Liver (tissue), 9 donors: ENCODE measurements around the gene SPON2. TPM values are rescaled to one million over a fixed set of nuclear protein-coding genes. Genes with fewer than 3 reads are reported as not detected.
A peak's percentile ranks its signal among the peaks of the same experiment; 100 is the strongest.

Experiments used
- DNase-seq: peaks from one replicate; pipeline ENCODE4 v3.0.0-alpha.2; 2017; ENCODE audit warnings: low spot score
- H3K27ac ChIP-seq, 2 donors: one replicate each; pipeline ENCODE4 v1.7.0; 2013; ENCODE audit warnings: inconsistent platforms in 2 of 2, low read length in 2 of 2, control low read depth in 1 of 2, low read depth in 1 of 2, mild to moderate bottlenecking in 1 of 2
- H3K27me3 ChIP-seq, 4 donors: one replicate each; pipeline versions ENCODE4 v1.6.1 to v1.7.0; 2013; ENCODE audit warnings: low read length in 3 of 4, inconsistent platforms in 1 of 4, mild to moderate bottlenecking in 1 of 4, moderate library complexity in 1 of 4; ENCODE audit not compliant: control insufficient read depth in 4 of 4, insufficient read depth in 4 of 4
- H3K36me3 ChIP-seq, 4 donors: one replicate each; pipeline versions ENCODE4 v1.6.1 to v1.7.0; 2013; ENCODE audit warnings: low read length in 3 of 4, mild to moderate bottlenecking in 3 of 4, low read depth in 1 of 4, moderate library complexity in 1 of 4; ENCODE audit not compliant: control insufficient read depth in 4 of 4, insufficient read depth in 3 of 4
- H3K4me1 ChIP-seq, 4 donors: one replicate each; pipeline versions ENCODE4 v1.6.1 to v1.7.0; 2013; ENCODE audit warnings: low read length in 3 of 4, mild to moderate bottlenecking in 3 of 4, moderate library complexity in 1 of 4; ENCODE audit not compliant: control insufficient read depth in 4 of 4, insufficient read depth in 4 of 4
- H3K4me3 ChIP-seq, 3 donors: one replicate each; pipeline versions ENCODE4 v1.6.1 to v1.7.0; 2013; ENCODE audit warnings: low read length in 3 of 3, control low read depth in 1 of 3, low read depth in 1 of 3, mild to moderate bottlenecking in 1 of 3
- H3K9ac ChIP-seq, 2 donors: one replicate each; pipeline ENCODE4 v1.7.0; 2013; ENCODE audit warnings: low read length in 2 of 2, mild to moderate bottlenecking in 2 of 2, moderate library complexity in 2 of 2, control low read depth in 1 of 2, low read depth in 1 of 2
- H3K9me3 ChIP-seq, 4 donors: one replicate each; pipeline versions ENCODE4 v1.6.1 to v1.7.0; 2013; ENCODE audit warnings: low read length in 3 of 4; ENCODE audit not compliant: control insufficient read depth in 4 of 4
- CTCF ChIP-seq: fragments of 150-350 bp; IDR thresholded peaks from 2 replicates; pipeline ENCODE4 v1.5.1; 2017; ENCODE audit warnings: improper control_type of control experiment, low read depth, low read length; ENCODE audit not compliant: missing input control
- EGR1 ChIP-seq, 2 donors: IDR thresholded peaks; 2 replicates each; pipeline ENCODE4 v1.6.1; 2016 to 2018; ENCODE audit warnings: antibody characterized with exemption in 2 of 2, low read depth in 2 of 2
- FOXA1 ChIP-seq: IDR thresholded peaks from 2 replicates; pipeline ENCODE4 v1.6.1; 2016; ENCODE audit warnings: antibody characterized with exemption
- FOXA2 ChIP-seq: IDR thresholded peaks from 2 replicates; pipeline ENCODE4 v1.6.1; 2016; ENCODE audit warnings: antibody characterized with exemption
- GABPA ChIP-seq, 2 donors: IDR thresholded peaks in 1 of 2; conservative IDR thresholded peaks in 1 of 2; 2 replicates each; pipeline ENCODE4 v1.6.1; 2016; ENCODE audit warnings: antibody characterized with exemption in 2 of 2, mild to moderate bottlenecking in 1 of 2, moderate library complexity in 1 of 2
- HNF4A ChIP-seq, 2 donors: conservative IDR thresholded peaks; 2 replicates each; pipeline ENCODE4 v1.6.1; 2016; ENCODE audit warnings: antibody characterized with exemption in 2 of 2, mild to moderate bottlenecking in 2 of 2
- HNF4G ChIP-seq: IDR thresholded peaks from 2 replicates; pipeline ENCODE4 v1.6.1; 2016; ENCODE audit warnings: antibody characterized with exemption
- JUND ChIP-seq, 2 donors: IDR thresholded peaks; 2 replicates each; pipeline ENCODE4 v1.6.1; 2016; ENCODE audit warnings: antibody characterized with exemption in 2 of 2
- RAD21 ChIP-seq, 2 donors: IDR thresholded peaks; 2 replicates each; pipeline ENCODE4 v1.6.1; 2016; ENCODE audit warnings: antibody characterized with exemption in 2 of 2, mild to moderate bottlenecking in 2 of 2
- REST ChIP-seq: IDR thresholded peaks from 2 replicates; pipeline ENCODE4 v1.6.1; 2016; ENCODE audit warnings: antibody characterized with exemption, mild to moderate bottlenecking
- TAF1 ChIP-seq: conservative IDR thresholded peaks from 2 replicates; pipeline ENCODE4 v1.6.1; 2016; ENCODE audit warnings: antibody characterized with exemption, mild to moderate bottlenecking
- YY1 ChIP-seq: IDR thresholded peaks from 2 replicates; pipeline ENCODE4 v1.6.1; 2016; ENCODE audit warnings: antibody characterized with exemption, mild to moderate bottlenecking
- ZBTB33 ChIP-seq: IDR thresholded peaks from 2 replicates; pipeline ENCODE4 v1.6.1; 2016; ENCODE audit warnings: antibody characterized with exemption
- WGBS: extraction: QIAGEN DNeasy Blood & Tissue Kit; methylation state at CpG from one replicate; pipeline ENCODE4 v1.1.7; 2013; 5-methylcytosine and 5-hydroxymethylcytosine counted together
- polyA plus RNA-seq, 2 donors: library from polyadenylated mRNA; stranded (reverse) in 1 of 2; unstranded in 1 of 2; fragments of 200-250 nt in 1 of 2; fragments of >200 nt in 1 of 2; fragmentation: Nextera tagmentation in 1 of 2; extraction: Ambion mirVana in 1 of 2; gene quantifications; one replicate each; pipeline versions ENCODE4 v1.2.1 to v1.2.3, GENCODE V29; 2013 to 2015
- total RNA-seq, 2 donors: library from RNA; depleted of rRNA; stranded (reverse); fragments of >200 nt; gene quantifications; one replicate each; pipeline ENCODE4 v1.2.3, GENCODE V29; 2014
- donor health status: healthy.
- donor health status: healthy.
- donor health status: healthy.
- donor health status: healthy.
- donor health status: healthy.

SPON2 gene
- total and polyA plus RNA-seq, 4 donors = 35.7 to 80.3 (median 72.3) TPM

- 83% methylated on average over 21 of the region's 21 CpGs for WGBS
- Histone ChIP-seq H3K4me1 (peaks cover 0 to 3% (median 0%) of the 10 kb centered on the region in 4 donors), H3K4me3 (no peak overlapping the region), H3K9ac (peak overlapping the region in 1 of 2 donors; percentile 23), H3K27ac (no peak overlapping the region), H3K27me3 (no peaks in the 10 kb centered on the region), H3K36me3 (peaks cover 13 to 56% (median 14%) of the 10 kb centered on the region in 4 donors), H3K9me3 (no peaks in the 10 kb centered on the region)
- no peak for TF ChIP-seq HNF4G
- no peak for TF ChIP-seq RAD21 (IDR thresholded peaks at IDR 0.05)
- no peak for TF ChIP-seq REST
- no peak for TF ChIP-seq YY1
- TF ChIP-seq TAF1 = no peak
- no peak for TF ChIP-seq CTCF
- no peak for TF ChIP-seq EGR1 (IDR thresholded peaks at IDR 0.05; ENCODE audit: low read depth in 2 of 2)
- no peak for TF ChIP-seq ZBTB33
- no peak for TF ChIP-seq FOXA1
- TF ChIP-seq HNF4A (conservative IDR thresholded peaks at IDR 0.05) = no peak
- TF ChIP-seq JUND (IDR thresholded peaks at IDR 0.05) = no peak
- no peak for TF ChIP-seq FOXA2
- no peak for DNase-seq
Measured at GRCh38 chr4:1218634-1219565, 46.5 kb upstream of the SPON2 start.

GRCh38 chr4:1217366-1217765, 45.0 kb upstream of the SPON2 start:
- Histone ChIP-seq H3K27me3 (no peaks in the 10 kb centered on the region), H3K9me3 (no peaks in the 10 kb centered on the region), H3K4me3 (no peak overlapping the region), H3K27ac (no peak overlapping the region), H3K4me1 (peaks cover 0 to 3% (median 0%) of the 10 kb centered on the region in 4 donors), H3K9ac (no peak overlapping the region), H3K36me3 (peaks cover 16 to 63% (median 19%) of the 10 kb centered on the region in 4 donors)
- no peak for DNase-seq
- WGBS = 97% methylated on average over 27 of the region's 27 CpGs
- TF ChIP-seq GABPA (IDR thresholded peaks at IDR 0.05 in 1 of 2, conservative IDR thresholded peaks at IDR 0.05 in 1 of 2) = no peak
- no peak for TF ChIP-seq CTCF
- no peak for TF ChIP-seq FOXA1
- TF ChIP-seq YY1 = no peak
- no peak for TF ChIP-seq ZBTB33
- TF ChIP-seq HNF4A (conservative IDR thresholded peaks at IDR 0.05) = no peak
- no peak for TF ChIP-seq REST
